GM12801 (cell line): Measurements from ENCODE around the gene PNMT.

Source experiments
- TF ChIP-seq, protein P1 (sequence below): IDR thresholded peaks from one replicate; pipeline ENCODE4 v1.5.1; 2011; ENCODE audit warnings: control low read depth; ENCODE audit not compliant: insufficient read length; ENCODE audit errors: extremely low read depth

Gene PNMT

DNA sequence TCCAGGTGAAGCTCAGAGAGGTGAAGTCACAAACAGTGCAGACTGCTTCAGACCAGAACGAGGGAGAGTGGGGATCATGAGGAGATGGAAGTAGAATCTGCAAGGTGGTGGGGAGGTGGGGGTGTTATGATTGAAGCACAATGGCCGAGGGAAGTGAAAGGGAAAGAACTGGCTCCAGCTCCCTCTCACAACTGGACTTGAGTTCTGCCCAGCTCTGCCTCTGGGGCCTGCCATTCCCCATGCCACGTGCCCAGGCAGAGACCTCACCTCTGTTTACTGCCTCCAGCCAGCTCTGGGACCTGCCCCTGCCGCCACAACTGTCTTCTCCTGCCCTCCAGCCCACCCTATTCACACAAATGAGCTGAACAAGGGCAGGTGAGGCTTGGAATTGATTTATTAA is 2.5 kb downstream of the PNMT start:
- TF ChIP-seq, protein P1, sequence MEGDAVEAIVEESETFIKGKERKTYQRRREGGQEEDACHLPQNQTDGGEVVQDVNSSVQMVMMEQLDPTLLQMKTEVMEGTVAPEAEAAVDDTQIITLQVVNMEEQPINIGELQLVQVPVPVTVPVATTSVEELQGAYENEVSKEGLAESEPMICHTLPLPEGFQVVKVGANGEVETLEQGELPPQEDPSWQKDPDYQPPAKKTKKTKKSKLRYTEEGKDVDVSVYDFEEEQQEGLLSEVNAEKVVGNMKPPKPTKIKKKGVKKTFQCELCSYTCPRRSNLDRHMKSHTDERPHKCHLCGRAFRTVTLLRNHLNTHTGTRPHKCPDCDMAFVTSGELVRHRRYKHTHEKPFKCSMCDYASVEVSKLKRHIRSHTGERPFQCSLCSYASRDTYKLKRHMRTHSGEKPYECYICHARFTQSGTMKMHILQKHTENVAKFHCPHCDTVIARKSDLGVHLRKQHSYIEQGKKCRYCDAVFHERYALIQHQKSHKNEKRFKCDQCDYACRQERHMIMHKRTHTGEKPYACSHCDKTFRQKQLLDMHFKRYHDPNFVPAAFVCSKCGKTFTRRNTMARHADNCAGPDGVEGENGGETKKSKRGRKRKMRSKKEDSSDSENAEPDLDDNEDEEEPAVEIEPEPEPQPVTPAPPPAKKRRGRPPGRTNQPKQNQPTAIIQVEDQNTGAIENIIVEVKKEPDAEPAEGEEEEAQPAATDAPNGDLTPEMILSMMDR: no peak

DNA sequence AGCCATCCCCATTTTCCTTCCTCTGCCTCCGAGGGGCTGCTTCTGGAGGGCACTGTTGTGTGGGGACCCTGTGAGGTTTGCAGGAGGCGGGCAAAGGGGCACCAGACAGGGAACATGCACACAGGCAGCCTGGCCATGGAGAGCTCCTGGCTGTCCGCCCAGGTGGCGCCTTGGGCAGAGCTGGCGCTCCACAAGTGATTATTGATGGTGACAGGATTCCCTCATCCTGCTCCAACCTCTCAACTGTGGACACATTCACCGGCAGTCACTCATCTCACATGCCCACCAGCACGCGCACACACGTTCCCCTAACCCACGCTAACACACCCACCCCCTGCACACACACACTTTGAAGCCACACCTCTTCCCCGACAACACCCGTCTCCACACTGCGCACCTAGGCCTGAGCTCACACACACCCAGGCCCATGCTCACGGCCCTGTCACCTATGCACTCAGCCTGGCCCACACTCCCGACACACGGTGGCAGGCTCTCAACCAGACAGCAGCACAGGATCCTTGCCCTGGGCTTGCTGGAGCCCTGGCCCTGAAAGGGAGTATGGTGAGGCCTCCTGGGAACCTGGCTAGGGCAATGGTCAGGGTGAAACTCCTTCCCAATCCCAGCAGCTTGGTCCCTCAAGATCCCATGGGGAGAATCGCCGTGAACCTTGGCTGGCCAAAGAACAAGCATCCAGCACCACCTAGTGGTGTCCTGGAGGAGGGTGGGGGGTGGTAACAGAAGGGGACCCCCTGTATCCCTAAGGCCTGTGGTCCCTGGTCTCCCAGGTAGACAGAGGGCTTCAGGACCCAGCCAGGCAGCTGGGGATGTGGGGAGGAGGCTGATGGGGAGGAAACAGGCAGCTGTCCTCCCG is 3.6 kb downstream of the PNMT start:
- TF ChIP-seq, protein P1: no peak

DNA sequence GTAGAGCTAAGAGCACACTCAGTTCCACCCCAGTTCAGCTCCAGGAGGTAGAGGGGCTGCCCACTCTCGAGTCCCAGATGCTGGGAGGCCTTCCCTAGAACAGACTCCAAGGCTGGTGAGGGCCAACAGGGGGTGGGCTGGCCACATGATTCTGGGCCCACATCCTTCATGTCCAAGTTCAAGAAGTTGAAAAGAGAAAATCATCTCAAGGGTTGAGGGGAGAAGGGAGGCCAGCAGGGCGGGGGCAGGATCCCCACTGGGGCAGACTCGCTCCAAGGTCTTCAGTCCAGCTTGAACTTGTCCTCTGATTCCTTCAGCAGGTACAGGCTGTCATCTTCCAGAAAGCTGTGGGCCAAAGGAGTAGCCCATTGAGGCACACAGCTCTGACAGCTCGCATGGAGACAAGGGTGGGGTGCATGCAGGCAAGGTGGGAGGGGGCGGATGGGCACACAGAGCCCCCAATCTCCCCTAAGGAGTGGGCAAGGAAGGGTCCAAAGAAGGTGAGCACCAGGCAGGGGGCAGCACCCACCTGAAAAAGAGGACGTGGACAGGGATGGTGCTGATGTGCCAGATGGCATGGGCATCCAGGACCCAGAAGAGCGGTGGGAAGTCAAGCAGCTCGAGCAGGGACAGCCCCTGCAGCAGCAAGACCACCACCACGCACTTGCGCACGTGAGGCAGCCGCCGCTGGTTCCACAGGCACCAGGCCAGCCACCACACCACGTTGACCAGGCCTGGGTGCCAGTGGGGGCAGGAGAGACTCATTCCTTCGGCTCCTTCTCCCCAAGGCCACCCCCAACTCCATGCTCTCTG is 4.5 kb downstream of the PNMT start:
- TF ChIP-seq, protein P1: no peak

DNA sequence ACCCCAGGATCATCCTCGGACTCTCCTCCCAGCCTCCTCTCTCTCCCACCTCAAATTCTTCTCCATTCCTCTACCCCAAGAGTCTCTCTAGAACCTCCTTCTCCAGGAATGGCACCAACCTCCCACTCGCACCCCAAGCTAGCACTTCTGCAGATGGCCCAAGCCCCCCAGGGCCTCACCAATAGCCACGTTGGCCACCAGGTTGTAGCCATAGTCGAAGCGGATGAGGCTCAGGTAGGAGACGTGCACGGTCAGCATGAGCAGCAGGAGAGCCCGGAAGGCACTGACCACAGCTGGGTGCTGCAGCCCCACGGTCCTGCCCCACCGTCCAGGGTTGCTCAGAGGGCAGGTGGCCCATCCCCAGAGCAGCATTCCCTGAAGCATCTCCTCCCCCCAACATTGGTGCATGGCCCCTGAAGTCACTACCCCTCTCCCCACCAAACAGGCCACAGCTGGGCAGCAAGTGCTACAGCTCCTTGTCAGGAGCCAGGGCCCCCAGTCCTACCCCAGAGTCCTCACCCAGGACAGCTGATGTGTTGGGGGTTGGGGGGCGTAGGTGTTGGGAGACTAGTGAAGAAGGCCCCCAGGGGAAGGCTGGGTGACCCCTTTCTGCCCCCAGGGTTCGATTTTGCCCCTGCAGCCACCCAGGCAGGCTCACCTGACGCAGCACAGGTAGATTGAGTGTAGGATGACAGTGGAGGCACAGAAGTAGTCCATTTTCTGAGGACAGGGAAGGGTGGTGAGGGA is 5.3 kb downstream of the PNMT start:
- TF ChIP-seq, protein P1: no peak

DNA sequence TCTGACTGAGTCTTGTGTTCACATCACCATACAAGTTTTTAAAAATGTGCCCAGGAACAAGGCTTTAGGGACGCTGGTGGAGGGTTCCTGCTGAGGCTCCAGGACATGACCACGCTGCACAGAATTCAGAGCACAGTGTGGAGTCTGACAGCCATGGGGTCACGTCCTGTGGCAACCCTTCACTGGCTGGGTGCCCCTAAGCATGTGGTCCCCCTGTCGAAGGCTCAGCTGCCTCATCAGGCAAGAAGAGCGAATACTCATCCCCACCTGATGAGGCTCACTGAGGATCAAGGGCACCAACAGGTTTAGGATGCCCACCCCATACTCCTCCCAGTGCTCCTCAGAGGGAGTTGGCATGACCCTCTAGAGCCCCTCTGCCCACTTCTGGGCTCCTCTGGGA is 5.9 kb downstream of the PNMT start:
- TF ChIP-seq, protein P1: no peak

DNA sequence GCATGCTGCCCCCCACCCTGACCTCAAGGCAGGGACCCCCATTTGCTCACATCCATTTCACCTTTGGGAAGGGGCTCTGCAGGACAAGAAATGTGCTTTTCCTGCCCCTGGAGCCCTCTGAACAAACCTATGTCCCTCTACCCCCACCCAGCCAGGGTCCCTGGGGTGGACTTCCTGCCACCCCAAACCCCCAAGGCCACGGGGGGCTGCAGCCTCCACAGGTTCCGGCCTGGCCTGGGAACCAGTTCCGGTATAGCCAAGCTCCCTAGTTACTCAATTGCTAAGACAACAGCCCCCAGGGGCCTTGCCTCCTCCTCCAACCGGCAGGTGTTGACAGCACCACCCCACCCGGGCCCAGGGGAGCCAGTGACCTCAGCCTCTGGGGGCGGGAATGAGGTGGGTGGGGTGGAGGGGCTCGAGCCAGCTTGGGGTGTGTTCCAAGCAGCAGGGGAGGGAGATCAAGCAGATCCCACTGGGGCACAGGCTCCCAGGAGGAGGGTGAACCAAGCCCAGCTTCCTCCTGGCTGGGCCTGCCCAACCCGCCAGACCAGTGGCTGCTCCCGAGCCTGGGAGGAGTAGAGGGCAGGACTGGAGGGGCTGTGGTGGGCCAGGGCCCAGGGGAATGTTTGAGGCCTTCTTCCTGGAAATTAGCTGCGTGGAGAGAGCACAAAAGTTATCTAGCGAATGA is 6.6 kb downstream of the PNMT start:
- TF ChIP-seq, protein P1: no peak
